HG03469 (cell line): ENCODE data around the gene TMEM178B.

Experiments
- ATAC-seq: cut with Tn5 transposase; IDR thresholded peaks from one replicate; pipeline ENCODE4 v1.9.1; 2021; ENCODE audit warnings: mild to moderate bottlenecking, moderate library complexity, moderate number of reproducible peaks; ENCODE audit not compliant: unreplicated experiment

The TMEM178B gene

DNA sequence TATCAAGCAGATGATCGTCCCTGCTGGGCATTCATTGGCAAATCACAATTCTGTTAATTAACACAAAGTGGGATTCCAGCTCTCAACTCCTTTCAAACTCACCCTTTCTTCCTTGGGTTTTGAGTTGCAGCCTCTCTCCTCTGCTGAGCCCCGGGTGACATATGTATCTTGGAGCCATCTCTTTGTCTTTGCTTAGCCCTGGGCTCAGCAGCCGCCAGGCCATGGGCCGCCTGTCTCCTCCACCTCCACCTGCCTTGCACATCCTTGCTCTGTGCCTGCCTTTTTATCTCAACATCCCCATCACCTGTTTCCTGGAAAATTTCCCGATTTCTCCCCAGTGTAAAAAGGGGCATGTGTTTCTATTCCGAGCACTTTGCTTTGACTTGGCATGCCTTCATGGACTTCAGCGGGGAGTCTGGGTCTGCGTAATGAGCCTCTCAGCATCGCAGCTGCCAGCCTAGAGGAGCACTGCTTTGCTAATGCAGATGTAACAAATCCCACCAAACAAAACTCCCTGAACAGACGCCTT lies 336.0 kb downstream of the TMEM178B start:
- no peak for ATAC-seq

DNA sequence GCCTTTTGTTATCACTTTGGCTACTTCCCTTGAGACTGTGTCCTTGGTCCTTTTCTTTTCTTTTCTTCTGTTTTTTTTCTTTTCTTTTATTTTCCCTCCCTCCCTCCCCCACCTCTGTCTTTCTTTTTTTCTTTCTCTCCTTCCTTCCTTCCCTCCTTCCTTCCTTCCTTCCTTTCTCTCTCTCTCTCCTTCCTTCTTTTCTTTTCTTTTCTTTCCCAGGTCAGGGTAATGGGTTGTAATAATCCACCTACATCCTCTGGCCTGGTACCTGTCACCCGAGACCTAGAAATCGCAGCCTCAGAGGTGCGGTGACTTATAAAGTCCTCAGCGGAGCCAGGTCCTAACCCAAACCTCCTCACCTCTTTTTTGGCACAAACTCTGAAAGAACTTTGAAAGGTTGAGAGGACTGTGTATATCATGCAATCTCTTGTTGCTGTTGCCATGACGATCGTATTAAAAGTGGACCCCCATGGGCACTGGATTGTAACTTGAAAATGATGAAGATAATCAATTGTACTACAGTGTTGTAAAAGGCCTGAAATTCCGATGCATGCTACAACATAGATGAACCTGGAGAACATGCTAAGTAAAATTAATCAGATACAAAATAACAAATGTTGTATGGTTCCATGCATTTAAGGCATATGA lies 336.6 kb downstream of the TMEM178B start:
- no peak for ATAC-seq

DNA sequence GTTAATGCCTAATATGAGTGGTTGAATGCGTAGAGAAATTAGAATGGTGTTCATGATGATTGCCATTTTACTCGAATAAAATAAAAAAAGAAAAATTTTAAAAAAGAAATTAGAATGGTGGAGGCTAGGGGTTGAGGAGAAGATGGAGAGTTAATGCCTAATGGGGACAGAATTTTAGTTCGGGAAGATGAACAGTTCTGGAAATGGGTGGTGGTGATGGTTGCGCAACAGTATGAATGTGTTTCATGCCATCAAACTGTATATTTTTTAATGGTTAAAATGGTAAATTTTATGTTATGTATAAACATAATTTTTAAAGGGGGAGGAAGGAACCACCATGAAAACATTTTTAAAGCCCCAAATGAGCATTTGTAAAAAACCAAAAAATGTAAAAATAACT lies 337.3 kb downstream of the TMEM178B start:
- ATAC-seq, result no peak

DNA sequence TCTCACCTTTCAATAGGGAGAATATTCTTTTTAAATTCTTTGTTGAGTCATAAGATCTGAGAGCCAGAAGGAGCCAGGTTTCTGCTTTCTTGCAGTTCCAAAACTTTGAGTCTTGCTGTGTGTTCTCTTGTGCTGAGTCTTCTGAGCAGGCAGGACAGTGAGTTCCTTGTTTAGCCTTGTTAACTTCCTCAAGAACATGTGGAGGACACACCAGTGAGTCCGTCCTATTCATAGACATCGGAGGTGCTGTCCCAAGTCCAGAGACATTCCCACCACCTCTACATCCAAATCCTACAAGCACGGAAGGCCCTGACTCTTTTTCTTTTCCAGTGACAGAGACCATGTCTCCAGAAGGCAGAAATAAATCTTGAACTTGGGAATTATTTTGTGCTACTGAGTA lies 342.1 kb downstream of the TMEM178B start:
- no peak for ATAC-seq

DNA sequence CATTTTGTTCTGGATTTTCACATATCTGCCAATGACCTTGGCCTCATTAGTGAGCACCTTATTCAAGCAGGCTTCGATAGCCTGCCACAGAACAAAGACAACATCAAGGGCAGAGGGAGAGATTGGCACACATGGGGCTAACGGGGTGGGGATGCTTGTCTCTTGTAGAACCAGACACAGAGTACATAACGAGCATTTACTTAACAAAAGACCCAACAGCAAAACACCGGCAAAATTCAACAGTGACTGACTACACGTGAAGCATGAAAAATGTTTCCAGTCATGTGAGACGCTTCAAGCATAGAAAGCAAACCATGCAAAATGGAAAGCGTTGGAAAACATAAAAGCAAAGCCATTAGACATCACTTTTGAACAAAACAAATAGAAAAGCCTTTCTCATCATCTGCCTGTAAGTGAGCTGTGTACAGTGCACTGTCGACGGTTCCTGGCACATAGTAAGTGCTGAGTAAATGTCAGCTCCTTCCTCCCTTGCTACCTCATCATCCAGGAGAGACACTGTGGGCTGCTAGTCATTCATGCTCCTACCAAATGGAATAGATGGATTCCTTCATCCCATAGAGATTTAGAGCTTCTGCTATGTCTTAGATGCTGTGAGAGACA lies 342.9 kb downstream of the TMEM178B start:
- no peak for ATAC-seq

DNA sequence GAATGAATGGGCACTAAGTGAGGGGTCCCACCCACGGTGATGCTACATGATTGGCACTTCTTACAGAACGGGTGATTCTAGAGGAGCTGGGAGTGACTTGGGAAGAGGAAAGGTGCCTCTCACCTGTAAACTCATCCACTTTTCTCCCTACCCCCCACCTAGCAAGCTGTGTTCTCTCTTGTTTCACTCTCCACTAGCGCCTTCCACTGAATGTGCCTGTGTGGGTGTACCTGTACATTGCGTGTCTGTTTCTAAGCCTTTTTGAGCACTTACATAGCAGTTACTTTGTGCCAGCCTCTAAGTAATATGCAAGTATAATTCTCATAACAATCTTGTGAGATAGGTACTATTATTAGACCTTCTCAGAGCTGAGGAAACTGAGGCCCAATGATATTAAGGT lies 343.6 kb downstream of the TMEM178B start:
- no peak for ATAC-seq

DNA sequence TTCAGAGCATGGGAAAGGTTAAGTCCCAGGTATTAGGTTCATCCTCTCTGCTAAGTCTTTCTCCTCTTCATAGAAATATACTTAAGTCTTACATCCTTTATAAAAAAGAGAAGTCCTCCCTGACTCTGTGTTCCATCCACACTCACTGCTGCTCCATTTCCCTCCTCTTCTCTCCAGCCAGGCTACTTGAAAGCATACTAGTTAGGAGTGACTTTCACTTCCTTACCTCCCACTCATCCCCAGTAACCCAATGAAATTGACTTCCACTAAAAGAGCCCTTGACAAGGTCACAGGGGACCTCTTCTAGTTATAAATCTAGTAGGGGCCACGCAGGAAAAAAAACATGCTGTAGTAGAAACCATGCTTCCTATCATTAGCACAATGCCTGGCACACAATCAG lies 344.2 kb downstream of the TMEM178B start:
- no peak for ATAC-seq

DNA sequence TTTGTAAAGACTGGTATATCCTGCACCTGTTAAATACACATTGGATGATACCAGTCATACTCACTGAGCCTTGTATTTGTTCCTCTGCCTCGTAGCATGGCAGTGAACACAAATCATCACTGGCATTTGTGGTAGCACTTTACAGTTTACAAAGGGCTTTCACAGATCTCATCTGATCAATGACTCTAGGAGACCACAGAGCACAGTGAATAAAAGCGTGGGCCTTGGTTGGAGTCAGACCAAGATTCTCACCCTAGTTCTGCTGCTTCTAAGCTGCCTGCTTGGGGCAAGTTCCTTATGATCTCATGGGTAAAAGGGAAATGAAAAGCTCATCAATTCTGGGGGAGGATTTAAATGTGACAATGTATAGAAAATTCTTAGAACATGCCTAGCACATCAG lies 347.4 kb downstream of the TMEM178B start:
- ATAC-seq, result no peak

DNA sequence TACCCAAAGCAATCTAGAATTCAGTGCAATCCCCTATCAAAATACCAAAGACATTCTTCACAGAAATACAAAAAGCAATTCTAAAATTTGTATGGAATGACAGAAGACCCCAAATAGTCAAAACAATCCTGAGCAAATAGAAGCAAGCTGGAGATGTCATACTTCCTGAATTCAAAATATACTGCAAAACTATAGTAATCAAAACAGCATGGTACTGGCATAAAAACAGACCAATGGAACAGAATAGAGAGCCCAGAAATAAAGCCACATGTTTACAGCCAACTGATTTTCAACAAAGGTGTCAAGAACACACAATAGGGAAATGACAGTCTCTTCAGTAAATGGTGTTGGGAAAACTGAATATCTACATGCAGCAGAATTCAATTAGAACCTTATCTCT lies 353.3 kb downstream of the TMEM178B start:
- no peak for ATAC-seq

DNA sequence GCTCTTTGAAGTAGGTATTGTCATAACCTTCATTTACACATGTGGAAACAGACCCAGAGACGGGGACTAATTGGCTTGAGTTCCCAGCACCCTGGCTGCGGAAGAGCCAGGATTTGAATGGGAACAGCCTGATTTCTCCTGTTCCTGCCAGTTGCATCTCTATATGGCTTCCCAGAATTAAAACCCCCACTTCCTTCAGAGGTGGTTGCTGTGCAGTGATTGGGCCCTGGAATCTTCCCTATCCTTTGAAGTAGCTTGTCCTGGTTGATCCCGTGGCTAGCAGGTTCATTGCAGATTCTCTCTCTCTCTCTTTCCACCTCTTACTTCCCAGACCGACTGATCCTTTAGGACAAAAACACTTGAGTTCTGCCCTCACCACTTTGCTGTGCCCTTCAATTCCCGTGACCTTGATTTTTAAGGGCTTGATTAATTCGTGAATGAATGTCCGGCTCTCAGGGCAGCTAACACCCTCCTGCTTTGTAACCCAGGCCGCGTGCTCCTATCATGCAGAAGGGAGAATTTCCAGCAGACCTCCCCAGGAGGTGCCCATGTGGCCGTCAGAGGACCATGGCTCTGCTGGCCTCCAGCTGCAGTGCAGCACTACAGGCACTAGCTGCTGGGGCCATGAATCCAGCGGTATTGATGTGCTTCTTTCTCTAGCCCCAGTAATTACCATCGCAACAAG lies 356.7 kb downstream of the TMEM178B start:
- ATAC-seq, result no peak

DNA sequence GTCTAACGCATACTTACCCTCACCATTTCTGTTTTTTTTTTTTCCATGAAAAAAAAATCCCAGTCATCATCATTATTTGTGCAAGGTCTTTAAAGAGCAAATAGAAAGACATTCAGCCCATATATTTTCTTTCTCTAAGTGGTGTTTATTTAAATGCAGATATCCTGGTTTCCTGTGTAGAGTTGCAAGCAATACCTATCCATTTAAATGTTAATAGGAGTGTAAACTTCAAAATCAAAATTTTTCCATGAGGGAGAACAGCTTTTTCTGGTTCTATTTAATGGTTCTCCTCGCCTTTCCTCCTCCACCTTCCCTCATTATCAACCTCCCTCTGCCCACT lies 357.2 kb downstream of the TMEM178B start:
- ATAC-seq, result no peak

DNA sequence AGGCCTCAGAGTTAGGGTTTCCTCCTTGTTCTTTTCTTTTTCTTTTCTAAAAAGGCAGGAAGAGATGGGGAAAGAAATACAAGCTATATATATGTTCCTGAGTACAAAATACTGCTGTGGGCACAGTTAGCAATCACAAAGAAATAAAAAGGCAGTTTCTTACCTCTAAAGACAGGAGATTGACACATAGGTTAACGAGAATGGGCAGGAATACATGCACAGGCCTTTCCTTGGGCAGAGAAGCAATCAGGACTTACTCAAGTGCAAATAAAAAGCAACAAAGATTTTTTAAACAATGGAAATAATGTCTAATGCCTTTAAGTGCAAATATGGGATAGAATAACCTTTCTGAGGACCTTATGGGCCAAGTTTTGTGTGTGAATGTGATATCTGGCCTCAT lies 357.8 kb downstream of the TMEM178B start:
- ATAC-seq, result no peak

DNA sequence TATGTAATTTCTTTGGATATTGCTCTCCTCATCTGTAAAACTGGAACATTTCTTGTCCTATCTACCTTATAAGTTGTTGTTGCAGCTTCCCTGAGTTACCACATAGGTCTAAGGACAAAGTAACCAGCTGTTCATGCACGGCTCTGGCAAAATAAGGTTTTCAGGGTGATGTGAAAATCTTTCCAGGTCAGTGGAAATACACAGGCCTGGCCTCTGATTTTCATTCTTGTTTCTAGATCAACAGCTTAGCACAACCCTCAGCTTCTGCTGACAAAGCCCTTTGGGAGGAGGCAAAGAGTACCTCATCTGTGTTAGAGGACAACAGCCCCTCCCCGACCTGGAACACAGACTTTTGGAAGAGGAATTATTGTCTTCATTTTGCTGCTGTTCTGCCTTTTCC lies 359.8 kb downstream of the TMEM178B start:
- no peak for ATAC-seq

DNA sequence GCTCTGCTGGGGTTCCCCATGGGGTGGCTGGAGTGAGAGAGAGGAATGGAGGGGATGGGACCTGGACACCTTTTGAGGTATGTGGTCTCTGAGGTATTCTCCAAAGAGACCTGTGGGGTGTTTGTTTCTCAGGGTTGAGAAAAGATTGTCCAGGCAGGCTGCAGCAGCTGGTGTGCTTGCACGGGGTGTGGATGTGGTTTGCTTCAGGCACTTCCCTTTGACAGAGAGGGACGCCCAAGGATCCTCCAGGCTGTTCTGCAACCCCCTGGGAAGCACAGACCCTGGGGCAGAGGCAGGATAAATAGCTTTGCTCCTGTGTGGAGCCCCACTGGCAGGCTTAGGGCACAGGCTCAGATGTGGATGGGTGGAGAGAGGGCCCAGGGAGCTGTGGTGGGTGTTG lies 362.3 kb downstream of the TMEM178B start:
- ATAC-seq, result no peak

DNA sequence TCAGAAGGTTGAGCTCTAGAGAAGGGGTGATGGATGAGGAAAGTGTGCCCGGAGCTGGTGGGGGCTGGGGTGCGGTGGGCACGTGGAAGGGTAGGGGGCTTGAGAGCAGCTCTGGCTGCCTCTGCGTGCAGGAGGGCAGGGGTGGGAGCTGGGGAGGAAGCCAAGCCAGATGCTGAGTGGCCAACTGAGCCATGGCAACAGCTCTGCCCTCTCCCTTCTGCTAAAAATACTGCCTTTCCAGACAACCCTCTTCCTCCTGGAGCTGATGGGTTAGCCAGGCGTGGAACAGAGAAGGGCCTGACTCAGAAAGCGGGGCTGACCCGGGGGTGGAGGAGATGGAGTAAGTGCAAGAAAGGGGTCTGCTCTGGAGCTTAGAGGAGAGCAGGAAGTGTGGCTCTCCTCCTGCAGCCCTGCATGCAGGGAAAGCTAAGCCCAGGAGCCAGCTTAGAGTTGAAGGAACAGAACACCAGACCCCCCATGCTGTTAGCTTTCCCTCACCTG lies 362.8 kb downstream of the TMEM178B start:
- ATAC-seq, result no peak

DNA sequence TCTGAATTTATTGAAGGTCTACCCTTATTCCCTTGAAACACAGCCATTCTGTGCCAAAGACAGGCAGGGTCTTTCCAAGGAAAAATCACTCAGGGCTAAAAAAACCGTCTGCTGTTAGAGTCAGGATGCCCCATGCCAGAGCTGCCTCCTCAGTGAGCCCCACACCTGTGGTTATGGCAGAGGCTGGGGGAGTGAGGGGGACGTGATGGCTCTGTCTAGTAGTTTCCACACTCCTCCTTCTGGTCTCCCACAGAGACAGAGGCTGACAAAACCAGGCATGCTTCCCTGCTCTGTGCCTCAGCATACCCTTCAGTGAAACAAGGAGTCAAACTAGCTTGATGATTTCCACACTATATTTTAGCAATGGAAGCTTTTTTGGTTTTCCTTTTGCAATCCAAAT lies 365.3 kb downstream of the TMEM178B start:
- ATAC-seq, result no peak

DNA sequence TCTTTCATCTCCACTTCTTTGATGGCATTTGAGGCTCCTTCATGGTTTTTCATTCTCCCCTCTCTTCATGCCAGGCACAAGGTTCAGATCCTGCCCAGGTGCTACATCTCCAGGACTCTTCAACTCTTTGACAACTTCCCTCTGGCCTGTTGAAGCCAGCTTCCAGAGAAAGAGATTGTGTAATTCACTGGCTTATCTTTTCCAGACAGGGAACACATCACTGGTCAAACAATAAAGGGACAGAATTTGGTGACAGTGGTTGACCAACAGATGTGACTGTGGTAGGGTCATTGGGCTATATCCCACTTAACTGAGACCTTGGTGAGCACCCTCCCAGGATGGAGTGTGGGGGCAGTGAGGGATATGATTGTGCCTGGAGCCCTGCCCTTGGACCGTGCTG lies 365.9 kb downstream of the TMEM178B start:
- ATAC-seq, result no peak

DNA sequence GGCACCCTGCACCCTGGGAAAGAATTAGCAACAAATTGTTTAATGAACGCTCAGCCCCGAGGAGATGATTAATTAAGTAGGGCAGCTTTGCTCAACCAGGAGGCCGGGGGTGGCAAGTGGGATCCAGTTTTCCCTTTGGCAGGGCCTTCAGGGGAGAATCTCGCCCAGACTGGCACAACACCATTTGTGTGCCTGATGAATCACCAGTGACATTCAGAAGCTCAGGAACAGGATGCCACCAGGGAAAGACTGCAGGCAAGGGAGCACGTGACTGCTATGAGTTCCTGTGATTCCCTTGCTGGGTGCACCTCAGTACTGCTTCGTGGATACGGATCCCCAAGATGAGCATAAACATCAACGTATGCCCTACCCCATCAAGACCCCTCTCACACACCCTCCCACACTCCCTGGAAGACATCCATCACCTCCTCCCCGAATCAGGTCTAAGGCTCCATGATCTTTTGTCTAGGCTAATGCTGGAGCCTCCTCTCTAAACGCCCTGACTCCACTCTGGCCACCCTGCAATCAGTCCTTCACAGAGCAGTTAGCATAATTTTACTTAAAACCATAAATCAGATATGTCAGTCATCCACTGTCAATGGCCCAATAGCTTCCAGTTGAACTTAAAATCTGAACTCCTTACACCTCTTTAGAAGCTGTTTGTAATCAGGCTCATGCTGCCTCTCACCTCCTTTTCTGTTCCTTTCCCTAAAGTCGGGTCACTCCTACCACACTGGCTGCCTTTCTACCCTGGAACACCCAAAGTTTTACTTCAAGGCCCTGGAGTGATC lies 368.2 kb downstream of the TMEM178B start:
- no peak for ATAC-seq

DNA sequence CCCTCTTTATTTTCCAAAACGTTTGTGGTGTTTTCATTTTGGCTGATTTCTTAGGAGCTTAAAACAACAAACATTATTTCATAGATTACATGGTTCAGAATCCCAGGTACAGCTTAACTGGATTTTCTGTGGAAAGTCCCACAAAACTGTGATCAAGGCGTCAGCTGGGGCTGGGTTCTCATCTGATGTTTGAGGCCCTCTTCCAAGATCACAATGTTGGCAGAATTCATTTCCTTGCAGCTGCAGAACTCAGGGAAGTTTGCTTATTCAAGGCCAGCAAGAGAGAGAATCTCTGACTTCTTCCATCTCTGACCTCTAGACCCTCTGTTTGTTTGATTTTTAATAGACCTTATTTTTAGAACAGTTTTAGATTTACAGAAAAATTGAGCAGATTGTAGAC lies 368.9 kb downstream of the TMEM178B start:
- ATAC-seq, result no peak

DNA sequence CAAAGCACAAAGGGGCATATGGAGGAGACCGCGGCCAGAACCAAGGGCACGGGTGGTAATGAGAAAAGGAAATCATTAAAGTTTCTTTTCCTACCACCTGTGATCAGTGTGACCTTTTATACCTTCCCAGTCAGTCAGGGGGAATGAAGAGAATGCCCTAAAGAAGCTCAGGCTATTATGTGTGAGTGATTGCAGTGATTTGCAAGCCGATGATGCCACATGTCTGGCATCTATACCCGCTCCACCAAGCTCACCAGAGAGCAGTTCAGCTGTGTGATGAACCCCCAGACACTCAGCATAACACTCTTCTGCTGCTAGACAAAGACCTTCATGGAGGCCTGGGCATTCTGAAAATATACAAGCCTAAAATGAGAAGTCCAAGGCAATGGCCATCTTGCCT lies 371.1 kb downstream of the TMEM178B start:
- ATAC-seq, result no peak

DNA sequence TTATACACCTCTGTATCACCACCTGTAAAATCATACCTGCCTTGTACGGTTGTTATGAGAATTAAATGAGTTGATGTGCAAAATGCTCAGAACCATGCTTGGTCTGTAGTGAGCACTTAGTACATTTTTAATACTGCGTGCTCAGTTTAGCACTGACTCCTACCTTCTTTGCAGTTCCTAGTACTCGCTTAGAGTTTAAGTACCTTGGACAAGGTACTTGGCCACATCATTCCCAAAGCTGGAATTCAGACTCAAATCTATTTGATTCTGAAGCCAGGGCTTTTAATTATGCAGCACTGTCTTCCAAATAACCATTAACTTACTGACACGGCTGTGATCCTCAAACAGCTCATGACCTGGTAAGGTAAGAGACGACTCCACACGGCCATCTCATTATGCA lies 377.4 kb downstream of the TMEM178B start:
- ATAC-seq, result no peak
